Smooth muscle cell (in vitro differentiated cells): ENCODE measurements around the gene DNAJC8. TPM values are rescaled to one million over a fixed set of nuclear protein-coding genes. Genes with fewer than 3 reads are reported as not detected.

Experiments used
- DNase-seq: peaks from one replicate; lab custom pipeline; 2025; ENCODE audit not compliant: unreplicated experiment; lab: John Stamatoyannopoulos, UW
- H2AFZ ChIP-seq: fragments of 200-600 bp; sonication (generic); 2 replicates; pipeline ENCODE4 v1.6.0; 2016; ENCODE audit warnings: antibody characterized with exemption, low read depth, mild to moderate bottlenecking
- H3F3A ChIP-seq: fragments of 200-600 bp; sonication (generic); 2 replicates; pipeline ENCODE4 v1.6.0; 2017; ENCODE audit warnings: antibody characterized with exemption, low read depth
- H3K27ac ChIP-seq: fragments of 200-600 bp; sonication (generic); 2 replicates; pipeline ENCODE4 v1.5.1; 2016; ENCODE audit warnings: low read depth, mild to moderate bottlenecking
- H3K27me3 ChIP-seq: fragments of 200-600 bp; sonication (generic); 2 replicates; pipeline ENCODE4 v1.6.1; 2016; ENCODE audit warnings: low read depth, mild to moderate bottlenecking
- H3K36me3 ChIP-seq: fragments of 200-600 bp; sonication (generic); 2 replicates; pipeline ENCODE4 v1.5.1; 2016; ENCODE audit warnings: low read depth
- H3K4me1 ChIP-seq: fragments of 200-600 bp; sonication (generic); 2 replicates; pipeline ENCODE4 v1.5.1; 2016; ENCODE audit warnings: low read depth
- H3K4me2 ChIP-seq: fragments of 200-600 bp; sonication (generic); 2 replicates; pipeline ENCODE4 v1.6.0; 2016; ENCODE audit warnings: mild to moderate bottlenecking
- H3K4me3 ChIP-seq: fragments of 200-600 bp; sonication (generic); 2 replicates; pipeline ENCODE4 v1.5.1; 2016; ENCODE audit warnings: mild to moderate bottlenecking
- H3K79me2 ChIP-seq: fragments of 200-600 bp; sonication (generic); 2 replicates; pipeline ENCODE4 v1.6.0; 2016; ENCODE audit warnings: low read depth, mild to moderate bottlenecking
- H3K9ac ChIP-seq: fragments of 200-600 bp; sonication (generic); 2 replicates; pipeline ENCODE4 v1.6.0; 2016; ENCODE audit warnings: low read depth
- H3K9me3 ChIP-seq: fragments of 200-600 bp; sonication (generic); replicated peaks from 2 replicates; pipeline ENCODE4 v1.5.1; 2016; ENCODE audit warnings: low read depth
- H4K20me1 ChIP-seq: fragments of 200-600 bp; sonication (generic); 2 replicates; pipeline ENCODE4 v1.6.0; 2016; ENCODE audit warnings: low read depth
- WGBS: methylation state at CpG from one replicate; pipeline ENCODE4 v1.1.7; 2016; ENCODE audit warnings: low lambda C conversion rate; 5-methylcytosine and 5-hydroxymethylcytosine counted together
- polyA plus RNA-seq: library from polyadenylated mRNA; unstranded; fragments of >200 nt; fragmentation: Nextera tagmentation; extraction: Ambion mirVana; gene quantifications from 2 replicates; pipeline ENCODE4 v1.2.1, GENCODE V29; 2016
- total RNA-seq: library from RNA; depleted of rRNA; stranded (reverse); fragments of >200 nt; gene quantifications from 2 replicates; pipeline ENCODE4 v1.2.3, GENCODE V29; 2014
- TF ChIP-seq, protein P1 (sequence below): fragments of 200-600 bp; sonication (generic); IDR thresholded peaks from 2 replicates; pipeline ENCODE4 v1.5.1; 2017; ENCODE audit warnings: borderline replicate concordance, mild to moderate bottlenecking, antibody characterized with exemption; ENCODE audit not compliant: insufficient read depth, poor library complexity, severe bottlenecking

DNAJC8 gene
- total and polyA plus RNA-seq, 2 experiments from 2014 or later, result 76.1 to 114 TPM

GRCh38 chr1:28205243-28205642 is 27.6 kb downstream of the DNAJC8 start:
- TF ChIP-seq, protein P1, sequence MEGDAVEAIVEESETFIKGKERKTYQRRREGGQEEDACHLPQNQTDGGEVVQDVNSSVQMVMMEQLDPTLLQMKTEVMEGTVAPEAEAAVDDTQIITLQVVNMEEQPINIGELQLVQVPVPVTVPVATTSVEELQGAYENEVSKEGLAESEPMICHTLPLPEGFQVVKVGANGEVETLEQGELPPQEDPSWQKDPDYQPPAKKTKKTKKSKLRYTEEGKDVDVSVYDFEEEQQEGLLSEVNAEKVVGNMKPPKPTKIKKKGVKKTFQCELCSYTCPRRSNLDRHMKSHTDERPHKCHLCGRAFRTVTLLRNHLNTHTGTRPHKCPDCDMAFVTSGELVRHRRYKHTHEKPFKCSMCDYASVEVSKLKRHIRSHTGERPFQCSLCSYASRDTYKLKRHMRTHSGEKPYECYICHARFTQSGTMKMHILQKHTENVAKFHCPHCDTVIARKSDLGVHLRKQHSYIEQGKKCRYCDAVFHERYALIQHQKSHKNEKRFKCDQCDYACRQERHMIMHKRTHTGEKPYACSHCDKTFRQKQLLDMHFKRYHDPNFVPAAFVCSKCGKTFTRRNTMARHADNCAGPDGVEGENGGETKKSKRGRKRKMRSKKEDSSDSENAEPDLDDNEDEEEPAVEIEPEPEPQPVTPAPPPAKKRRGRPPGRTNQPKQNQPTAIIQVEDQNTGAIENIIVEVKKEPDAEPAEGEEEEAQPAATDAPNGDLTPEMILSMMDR, result no peak
- no peak overlapping the region for H3K4me3 ChIP-seq
- no peaks in the 10 kb centered on the region for H3K27me3 ChIP-seq
- H3K79me2 ChIP-seq, result no peaks in the 10 kb centered on the region
- no peak overlapping the region for H3K4me2 ChIP-seq
- peaks cover 20% of the 10 kb centered on the region for H3K36me3 ChIP-seq
- H3K9ac ChIP-seq, result no peak overlapping the region
- no peaks in the 10 kb centered on the region for H3K9me3 ChIP-seq
- H2AFZ ChIP-seq, result no peak overlapping the region
- 99% methylated on average over 4 of the region's 4 CpGs for WGBS
- DNase-seq, result no peak
- no peak overlapping the region for H3K27ac ChIP-seq
- peaks cover 10% of the 10 kb centered on the region for H4K20me1 ChIP-seq
- no peaks in the 10 kb centered on the region for H3K4me1 ChIP-seq
- H3F3A ChIP-seq, result no peaks in the 10 kb centered on the region

GRCh38 chr1:28200234-28200873 is 32.5 kb downstream of the DNAJC8 start:
- Histone ChIP-seq H3K9me3 (no peaks in the 10 kb centered on the region), H3K36me3 (peaks cover 15% of the 10 kb centered on the region), H3K27me3 (no peaks in the 10 kb centered on the region), H3K4me2 (no peak overlapping the region), H3K79me2 (no peaks in the 10 kb centered on the region), H4K20me1 (no peaks in the 10 kb centered on the region), H3K4me1 (peaks cover 13% of the 10 kb centered on the region), H2AFZ (no peak overlapping the region), H3K9ac (no peak overlapping the region), H3F3A (no peaks in the 10 kb centered on the region), H3K27ac (no peak overlapping the region), H3K4me3 (no peak overlapping the region)
- TF ChIP-seq, protein P1, result no peak
- over 99% methylated on average over 6 of the region's 6 CpGs for WGBS
- DNase-seq, result no peak

- H3K79me2 ChIP-seq, result no peaks in the 10 kb centered on the region
- 87% methylated on average over 7 of the region's 8 CpGs for WGBS
- H3K36me3 ChIP-seq, result peaks cover 15% of the 10 kb centered on the region
- no peak overlapping the region for H3K9ac ChIP-seq
- H3K27ac ChIP-seq, result no peak overlapping the region
- H2AFZ ChIP-seq, result no peak overlapping the region
- H3F3A ChIP-seq, result no peaks in the 10 kb centered on the region
- H3K9me3 ChIP-seq, result no peaks in the 10 kb centered on the region
- H3K4me2 ChIP-seq, result no peak overlapping the region
- peaks cover 13% of the 10 kb centered on the region for H3K4me1 ChIP-seq
- no peaks in the 10 kb centered on the region for H3K27me3 ChIP-seq
- TF ChIP-seq, protein P1, result no peak
- no peak overlapping the region for H3K4me3 ChIP-seq
- H4K20me1 ChIP-seq, result no peaks in the 10 kb centered on the region
- DNase-seq, result no peak
These were observed 33.2 kb downstream of the DNAJC8 start for GRCh38 chr1:28199328-28200233.
